ENCODE results near the gene TCAF2.
"Not testable (repeated sequence)": the region's sequence is repeated elsewhere in the genome, so short reads cannot be mapped to it uniquely, and the experiment has no call there.

GRCh38 chr7:143640528-143641189, 19.9 kb downstream of the TCAF2 start:
- TF ChIP-seq, protein P1, sequence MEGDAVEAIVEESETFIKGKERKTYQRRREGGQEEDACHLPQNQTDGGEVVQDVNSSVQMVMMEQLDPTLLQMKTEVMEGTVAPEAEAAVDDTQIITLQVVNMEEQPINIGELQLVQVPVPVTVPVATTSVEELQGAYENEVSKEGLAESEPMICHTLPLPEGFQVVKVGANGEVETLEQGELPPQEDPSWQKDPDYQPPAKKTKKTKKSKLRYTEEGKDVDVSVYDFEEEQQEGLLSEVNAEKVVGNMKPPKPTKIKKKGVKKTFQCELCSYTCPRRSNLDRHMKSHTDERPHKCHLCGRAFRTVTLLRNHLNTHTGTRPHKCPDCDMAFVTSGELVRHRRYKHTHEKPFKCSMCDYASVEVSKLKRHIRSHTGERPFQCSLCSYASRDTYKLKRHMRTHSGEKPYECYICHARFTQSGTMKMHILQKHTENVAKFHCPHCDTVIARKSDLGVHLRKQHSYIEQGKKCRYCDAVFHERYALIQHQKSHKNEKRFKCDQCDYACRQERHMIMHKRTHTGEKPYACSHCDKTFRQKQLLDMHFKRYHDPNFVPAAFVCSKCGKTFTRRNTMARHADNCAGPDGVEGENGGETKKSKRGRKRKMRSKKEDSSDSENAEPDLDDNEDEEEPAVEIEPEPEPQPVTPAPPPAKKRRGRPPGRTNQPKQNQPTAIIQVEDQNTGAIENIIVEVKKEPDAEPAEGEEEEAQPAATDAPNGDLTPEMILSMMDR (IDR thresholded peaks at IDR 0.05 in 2 of 3, conservative IDR thresholded peaks at IDR 0.05 in 1 of 3; ENCODE audit: control insufficient read depth in 2 of 3, extremely low read depth in 1 of 3, insufficient read depth in 1 of 3, low read depth in 3 of 3, low read length in 3 of 3), result not testable (repeated sequence)
- TF ChIP-seq USF2 (IDR thresholded peaks at IDR 0.05; ENCODE audit: borderline replicate concordance, low read depth, low read length); POLR2A (IDR thresholded peaks at IDR 0.05; ENCODE audit: low read depth, low read length); SP1 (IDR thresholded peaks at IDR 0.05; ENCODE audit: low read depth, low read length); STAT1 (conservative IDR thresholded peaks at IDR 0.05); ZNF24 (IDR thresholded peaks at IDR 0.05): not testable (repeated sequence)

Measured in GM12878 (cell line).